H1 (cell line): ENCODE data around the gene PAK5.

Experiments
- CBX8 ChIP-seq: fragments of 300-800, 300-1000 bp; sonication (generic); IDR thresholded peaks from 2 replicates; pipeline ENCODE4 v1.7.1; 2016; ENCODE audit warnings: low read depth, low read length, borderline replicate concordance
- EP300 ChIP-seq, 2 experiments: IDR thresholded peaks; 1 replicate in 1 of 2; 2 replicates in 1 of 2; pipeline ENCODE4 v1.6.1; 2011 to 2012; ENCODE audit warnings: low read depth in 2 of 2, low read length in 2 of 2, mild to moderate bottlenecking in 2 of 2, borderline replicate concordance in 1 of 2, inconsistent platforms in 1 of 2, moderate library complexity in 1 of 2
- GABPA ChIP-seq: IDR thresholded peaks from 2 replicates; pipeline ENCODE4 v1.6.1; 2011; ENCODE audit warnings: mild to moderate bottlenecking, low read length, moderate library complexity, borderline replicate concordance; ENCODE audit not compliant: insufficient read depth
- HDAC2 ChIP-seq, 2 experiments: fragments of 300-600 bp in 1 of 2; sonication (generic) in 1 of 2; IDR thresholded peaks; 2 replicates each; pipeline ENCODE4 v1.6.1; 2011 to 2012; ENCODE audit warnings: low read depth in 2 of 2, low read length in 2 of 2, mild to moderate bottlenecking in 2 of 2, moderate library complexity in 2 of 2, borderline replicate concordance in 1 of 2, inconsistent platforms in 1 of 2
- NANOG ChIP-seq: IDR thresholded peaks from 2 replicates; pipeline ENCODE4 v1.6.1; 2011; ENCODE audit warnings: low read length, low read depth, mild to moderate bottlenecking, inconsistent platforms; ENCODE audit not compliant: insufficient read depth, poor library complexity, severe bottlenecking
- POLR2A ChIP-seq, 2 experiments: IDR thresholded peaks; 1 replicate in 1 of 2; 2 replicates in 1 of 2; pipeline ENCODE4 v1.6.1; 2011; ENCODE audit warnings: low read depth in 2 of 2, low read length in 2 of 2, mild to moderate bottlenecking in 2 of 2; ENCODE audit errors: control extremely low read depth in 1 of 2
- RAD21 ChIP-seq, 2 experiments: IDR thresholded peaks in 1 of 2; conservative IDR thresholded peaks in 1 of 2; 2 replicates each; pipeline ENCODE4 v1.6.1; 2011; ENCODE audit warnings: low read depth in 2 of 2, low read length in 2 of 2, improper control_type of control experiment in 1 of 2, inconsistent platforms in 1 of 2, mild to moderate bottlenecking in 1 of 2, moderate library complexity in 1 of 2
- SIN3A ChIP-seq, 2 experiments: IDR thresholded peaks in 1 of 2; conservative IDR thresholded peaks in 1 of 2; 2 replicates each; pipeline ENCODE4 v1.6.1; 2011 to 2012; ENCODE audit warnings: low read length in 2 of 2, improper control_type of control experiment in 1 of 2, low read depth in 1 of 2, mild to moderate bottlenecking in 1 of 2
- ZNF274 ChIP-seq: IDR thresholded peaks from 2 replicates; pipeline ENCODE4 v1.7.0; 2012; ENCODE audit warnings: low read length, borderline replicate concordance; ENCODE audit errors: extremely low read depth
- TF ChIP-seq, protein P1 (sequence below), 3 experiments: IDR thresholded peaks; 1 replicate in 2 of 3; 2 replicates in 1 of 3; pipeline versions ENCODE4 v1.5.1 to v1.6.1; 2011; ENCODE audit warnings: low read length in 3 of 3, mild to moderate bottlenecking in 3 of 3, inconsistent platforms in 2 of 3, low read depth in 1 of 3, moderate library complexity in 1 of 3; ENCODE audit not compliant: insufficient read depth in 1 of 3; ENCODE audit errors: control extremely low read depth in 1 of 3
- TF ChIP-seq, protein P2 (sequence below): IDR thresholded peaks from 2 replicates; pipeline ENCODE4 v1.6.1; 2012; ENCODE audit warnings: inconsistent platforms

DNA sequence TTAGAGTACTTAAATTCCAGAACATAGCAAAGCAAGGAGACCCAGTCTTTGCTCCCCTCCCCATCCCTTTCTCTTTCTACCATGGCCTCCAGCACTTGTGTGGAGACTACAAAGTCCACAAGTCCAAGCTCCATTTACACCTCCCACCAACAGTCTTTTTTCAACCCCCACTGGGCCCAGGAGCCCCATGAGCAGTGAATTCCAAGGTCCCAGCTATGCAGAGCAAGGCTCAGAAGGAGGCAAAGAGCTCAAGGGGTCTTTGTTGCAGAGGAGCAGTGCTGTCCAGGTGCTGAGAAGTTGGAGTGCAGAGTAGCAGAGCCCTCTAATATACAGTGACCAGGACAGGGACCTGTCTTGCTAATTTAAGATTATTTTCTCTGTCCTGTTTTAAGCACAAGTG lies 9.0 kb downstream of the PAK5 start:
- TF ChIP-seq, protein P1, sequence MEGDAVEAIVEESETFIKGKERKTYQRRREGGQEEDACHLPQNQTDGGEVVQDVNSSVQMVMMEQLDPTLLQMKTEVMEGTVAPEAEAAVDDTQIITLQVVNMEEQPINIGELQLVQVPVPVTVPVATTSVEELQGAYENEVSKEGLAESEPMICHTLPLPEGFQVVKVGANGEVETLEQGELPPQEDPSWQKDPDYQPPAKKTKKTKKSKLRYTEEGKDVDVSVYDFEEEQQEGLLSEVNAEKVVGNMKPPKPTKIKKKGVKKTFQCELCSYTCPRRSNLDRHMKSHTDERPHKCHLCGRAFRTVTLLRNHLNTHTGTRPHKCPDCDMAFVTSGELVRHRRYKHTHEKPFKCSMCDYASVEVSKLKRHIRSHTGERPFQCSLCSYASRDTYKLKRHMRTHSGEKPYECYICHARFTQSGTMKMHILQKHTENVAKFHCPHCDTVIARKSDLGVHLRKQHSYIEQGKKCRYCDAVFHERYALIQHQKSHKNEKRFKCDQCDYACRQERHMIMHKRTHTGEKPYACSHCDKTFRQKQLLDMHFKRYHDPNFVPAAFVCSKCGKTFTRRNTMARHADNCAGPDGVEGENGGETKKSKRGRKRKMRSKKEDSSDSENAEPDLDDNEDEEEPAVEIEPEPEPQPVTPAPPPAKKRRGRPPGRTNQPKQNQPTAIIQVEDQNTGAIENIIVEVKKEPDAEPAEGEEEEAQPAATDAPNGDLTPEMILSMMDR (IDR thresholded peaks at IDR 0.05; ENCODE audit: control extremely low read depth in 1 of 3, insufficient read depth in 1 of 3, low read depth in 1 of 3, low read length in 3 of 3): no peak
- TF ChIP-seq NANOG (no peak), ZNF274 (no peak), POLR2A (IDR thresholded peaks at IDR 0.05; ENCODE audit: control extremely low read depth in 1 of 2, low read depth in 2 of 2, low read length in 2 of 2) (no peak), HDAC2 (IDR thresholded peaks at IDR 0.05; ENCODE audit: borderline replicate concordance in 1 of 2, low read depth in 2 of 2, low read length in 2 of 2) (0 out of 4 replicates have a peak, but pooled peaks of 1 of the 2 experiments have one; percentile 53), CBX8 (no peak), GABPA (no peak), EP300 (IDR thresholded peaks at IDR 0.05; ENCODE audit: borderline replicate concordance in 1 of 2, low read depth in 2 of 2, low read length in 2 of 2) (no peak), SIN3A (conservative IDR thresholded peaks at IDR 0.05 in 1 of 2, IDR thresholded peaks at IDR 0.05 in 1 of 2; ENCODE audit: low read depth in 1 of 2, low read length in 2 of 2) (no peak), RAD21 (IDR thresholded peaks at IDR 0.05 in 1 of 2, conservative IDR thresholded peaks at IDR 0.05 in 1 of 2; ENCODE audit: low read depth in 2 of 2, low read length in 2 of 2) (no peak)
- TF ChIP-seq, protein P2, sequence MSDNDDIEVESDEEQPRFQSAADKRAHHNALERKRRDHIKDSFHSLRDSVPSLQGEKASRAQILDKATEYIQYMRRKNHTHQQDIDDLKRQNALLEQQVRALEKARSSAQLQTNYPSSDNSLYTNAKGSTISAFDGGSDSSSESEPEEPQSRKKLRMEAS: no peak
